Loucy (cell line): ENCODE measurements around the gene JAG1.

ENCODE experiments used
- H2AFZ ChIP-seq: fragments of 200-600 bp; sonication (generic); 2 replicates; pipeline ENCODE4 v1.6.0; 2016; ENCODE audit warnings: antibody characterized with exemption, mild to moderate bottlenecking, low read length, moderate library complexity
- H3F3A ChIP-seq: fragments of 200-600 bp; 2 replicates; pipeline ENCODE4 v1.6.0; 2016; ENCODE audit warnings: antibody characterized with exemption, low read depth, mild to moderate bottlenecking
- H3K27me3 ChIP-seq: fragments of 200-600 bp; sonication (generic); 2 replicates; pipeline ENCODE4 v1.6.1; 2014; ENCODE audit warnings: low read length, mild to moderate bottlenecking; ENCODE audit not compliant: insufficient read depth, poor library complexity, severe bottlenecking
- H3K36me3 ChIP-seq: fragments of 200-600 bp; sonication (generic); 2 replicates; pipeline ENCODE4 v1.6.1; 2016; ENCODE audit warnings: low read length; ENCODE audit not compliant: insufficient read depth
- H3K4me1 ChIP-seq: fragments of 200-600 bp; sonication (generic); 2 replicates; pipeline ENCODE4 v1.5.1; 2014; ENCODE audit warnings: low read length, mild to moderate bottlenecking; ENCODE audit not compliant: insufficient read depth, poor library complexity, severe bottlenecking
- H3K4me2 ChIP-seq: fragments of 200-600 bp; sonication (generic); 2 replicates; pipeline ENCODE4 v1.6.0; 2014; ENCODE audit warnings: antibody characterized with exemption, low read length, low read depth, mild to moderate bottlenecking; ENCODE audit not compliant: poor library complexity, severe bottlenecking
- H3K4me3 ChIP-seq: fragments of 200-600 bp; sonication (generic); 2 replicates; pipeline ENCODE4 v1.5.1; 2014; ENCODE audit warnings: low read length, mild to moderate bottlenecking, mixed read lengths; ENCODE audit not compliant: poor library complexity, severe bottlenecking
- H3K79me2 ChIP-seq: fragments of 200-600 bp; sonication (generic); 2 replicates; pipeline ENCODE4 v1.6.1; 2014; ENCODE audit warnings: low read length; ENCODE audit not compliant: insufficient read depth
- H3K9ac ChIP-seq: fragments of 200-600 bp; sonication (generic); 2 replicates; pipeline ENCODE4 v1.6.0; 2014; ENCODE audit warnings: mild to moderate bottlenecking, low read depth, low read length, moderate library complexity; ENCODE audit not compliant: poor library complexity, severe bottlenecking
- H3K9me2 ChIP-seq: fragments of 200-600 bp; sonication (generic); replicated peaks from 2 replicates; pipeline ENCODE4 v1.6.1; 2016; ENCODE audit warnings: low read depth, low read length, mixed read lengths
- H3K9me3 ChIP-seq: fragments of 200-600 bp; sonication (generic); 2 replicates; pipeline ENCODE4 v1.6.1; 2014; ENCODE audit warnings: mild to moderate bottlenecking, antibody characterized with exemption, low read length, low read depth; ENCODE audit not compliant: insufficient read depth
- H4K20me1 ChIP-seq: fragments of 200-600 bp; sonication (generic); 2 replicates; pipeline ENCODE4 v1.6.0; 2014; ENCODE audit warnings: antibody characterized with exemption, low read length, mild to moderate bottlenecking; ENCODE audit not compliant: insufficient read depth, poor library complexity, severe bottlenecking
- CTCF ChIP-seq: fragments of 200-600 bp; sonication (generic); conservative IDR thresholded peaks from 2 replicates; pipeline ENCODE4 v1.5.1; 2014; ENCODE audit warnings: mild to moderate bottlenecking, antibody characterized with exemption, low read length
- EZH2phosphoT487 ChIP-seq: fragments of 200-600 bp; IDR thresholded peaks from 2 replicates; pipeline ENCODE4 v1.6.1; 2018; ENCODE audit warnings: antibody characterized with exemption, mild to moderate bottlenecking, moderate library complexity, borderline replicate concordance

The JAG1 gene

GRCh38 chr20:10636326-10636818, 37.4 kb downstream of the JAG1 start:
- no peaks in the 10 kb centered on the region for H3K27me3 ChIP-seq
- TF ChIP-seq CTCF, result no peak
- TF ChIP-seq EZH2phosphoT487, result no peak
- H3K36me3 ChIP-seq, result no peaks in the 10 kb centered on the region
- no peak overlapping the region for H3K4me2 ChIP-seq
- no peaks in the 10 kb centered on the region for H3K79me2 ChIP-seq
- no peak overlapping the region for H3K9ac ChIP-seq
- H3F3A ChIP-seq, result no peaks in the 10 kb centered on the region
- no peaks in the 10 kb centered on the region for H3K9me3 ChIP-seq
- H3K9me2 ChIP-seq, result no peaks in the 10 kb centered on the region
- no peaks in the 10 kb centered on the region for H4K20me1 ChIP-seq
- H3K4me1 ChIP-seq, result no peaks in the 10 kb centered on the region
- H3K4me3 ChIP-seq, result no peak overlapping the region
- H2AFZ ChIP-seq, result no peak overlapping the region

- Histone ChIP-seq H3K4me1 (no peaks in the 10 kb centered on the region), H3K36me3 (no peaks in the 10 kb centered on the region), H3K27me3 (no peaks in the 10 kb centered on the region), H3K9me3 (no peaks in the 10 kb centered on the region), H4K20me1 (no peaks in the 10 kb centered on the region), H3K79me2 (no peaks in the 10 kb centered on the region), H3F3A (no peaks in the 10 kb centered on the region), H3K9me2 (no peaks in the 10 kb centered on the region), H3K4me3 (no peak overlapping the region), H3K4me2 (no peak overlapping the region), H2AFZ (no peak overlapping the region), H3K9ac (no peak overlapping the region)
- TF ChIP-seq EZH2phosphoT487 (no peak), CTCF (no peak)
Observed at GRCh38 chr20:10635476-10636208, 38.2 kb downstream of the JAG1 start.

GRCh38 chr20:10634683-10635411, 39.0 kb downstream of the JAG1 start:
- H3K4me1 ChIP-seq, result no peaks in the 10 kb centered on the region

More at GRCh38 chr20:10634683-10635411, 39.0 kb downstream of the JAG1 start:
- Histone ChIP-seq H3K36me3 (no peaks in the 10 kb centered on the region), H3K4me2 (no peak overlapping the region), H3F3A (no peaks in the 10 kb centered on the region), H2AFZ (no peak overlapping the region), H3K9me2 (no peaks in the 10 kb centered on the region), H3K4me3 (no peak overlapping the region), H3K9ac (no peak overlapping the region), H3K27me3 (no peaks in the 10 kb centered on the region), H3K9me3 (no peaks in the 10 kb centered on the region), H4K20me1 (no peaks in the 10 kb centered on the region), H3K79me2 (no peaks in the 10 kb centered on the region)
- TF ChIP-seq EZH2phosphoT487 (no peak), CTCF (no peak)
